Keratinocyte (primary cell): ENCODE results near the gene MFSD11. TPM values are rescaled to one million over a fixed set of nuclear protein-coding genes. Genes with fewer than 3 reads are reported as not detected.
"Not testable (repeated sequence)": the region's sequence is repeated elsewhere in the genome, so short reads cannot be mapped to it uniquely, and the experiment has no call there.

ENCODE experiments used
- DNase-seq: peaks from one replicate; pipeline ENCODE4 v3.0.0-alpha.2; 2011; ENCODE audit warnings: low read depth, missing footprints, low spot score
- FAIRE-seq: peaks from 2 replicates; lab custom pipeline; 2011; peaks lifted over from hg19 to GRCh38; lab: Jason Lieb, UNC
- H2AFZ ChIP-seq: 2 replicates; pipeline ENCODE4 v1.6.0; 2012; ENCODE audit warnings: low read length, control low read depth, inconsistent platforms; ENCODE audit not compliant: control insufficient read depth
- H3K27ac ChIP-seq: 2 replicates; pipeline ENCODE4 v1.5.1; 2011; ENCODE audit warnings: low read length; ENCODE audit not compliant: control insufficient read depth, insufficient read depth
- H3K27me3 ChIP-seq: 3 replicates; pipeline ENCODE4 v1.6.0; 2011; ENCODE audit warnings: low read length; ENCODE audit not compliant: control insufficient read depth, insufficient read depth; ENCODE audit errors: extremely low read depth
- H3K36me3 ChIP-seq, 2 experiments: 2 replicates in 1 of 2; 3 replicates in 1 of 2; pipeline ENCODE4 v1.5.1; 2011; ENCODE audit warnings: low read length in 2 of 2, mild to moderate bottlenecking in 1 of 2; ENCODE audit not compliant: control insufficient read depth in 2 of 2, insufficient read depth in 2 of 2; ENCODE audit errors: extremely low read depth in 1 of 2
- H3K4me1 ChIP-seq: 3 replicates; pipeline ENCODE4 v1.5.1; 2011; ENCODE audit warnings: low read length; ENCODE audit not compliant: control insufficient read depth, insufficient read depth; ENCODE audit errors: extremely low read depth
- H3K4me2 ChIP-seq: 3 replicates; pipeline ENCODE4 v1.6.0; 2011; ENCODE audit warnings: low read depth, low read length; ENCODE audit not compliant: control insufficient read depth, insufficient read depth; ENCODE audit errors: extremely low read depth
- H3K4me3 ChIP-seq, 3 experiments: fragments of 200-600 bp in 1 of 3; sonication (generic) in 1 of 3; 2 replicates in 2 of 3; 3 replicates in 1 of 3; pipeline ENCODE4 v1.5.1; 2011 to 2016; ENCODE audit warnings: low read length in 3 of 3, mild to moderate bottlenecking in 3 of 3, control low read depth in 2 of 3, inconsistent platforms in 1 of 3, low read depth in 1 of 3, mixed read lengths in 1 of 3, mixed run types in 1 of 3, moderate library complexity in 1 of 3; ENCODE audit not compliant: control insufficient read depth in 2 of 3, insufficient read depth in 2 of 3; ENCODE audit errors: extremely low read depth in 1 of 3
- H3K79me2 ChIP-seq: 2 replicates; pipeline ENCODE4 v1.6.0; 2012; ENCODE audit warnings: low read length; ENCODE audit not compliant: control insufficient read depth, insufficient read depth
- H3K9ac ChIP-seq: 3 replicates; pipeline ENCODE4 v1.6.0; 2011; ENCODE audit warnings: low read length; ENCODE audit not compliant: control insufficient read depth, insufficient read depth; ENCODE audit errors: extremely low read depth
- H3K9me1 ChIP-seq: 3 replicates; pipeline ENCODE4 v1.6.0; 2011; ENCODE audit warnings: low read length; ENCODE audit not compliant: control insufficient read depth, insufficient read depth; ENCODE audit errors: extremely low read depth
- H3K9me3 ChIP-seq: 2 replicates; pipeline ENCODE4 v1.5.1; 2012; ENCODE audit warnings: low read depth, low read length; ENCODE audit not compliant: control insufficient read depth
- H4K20me1 ChIP-seq: 3 replicates; pipeline ENCODE4 v1.6.0; 2011; ENCODE audit warnings: low read length; ENCODE audit not compliant: control insufficient read depth, insufficient read depth; ENCODE audit errors: extremely low read depth
- EZH2 ChIP-seq: IDR thresholded peaks from one replicate; pipeline ENCODE4 v1.6.1; 2012; ENCODE audit warnings: inconsistent platforms, mild to moderate bottlenecking, low read length, moderate library complexity
- dilution Hi-C: fragments of 300-500 bp; cut with MboI; formaldehyde crosslinking; loops from one replicate; pipeline ENCODE4 v1.7.0; 2020; ENCODE audit warnings: low sequenced_read_pairs; ENCODE audit not compliant: extremely low pct_ligation_motif_present
- polyA plus RNA-seq, 5 experiments: library from polyadenylated mRNA; depleted of rRNA in 3 of 5; stranded (reverse) in 3 of 5; stranded (forward) in 1 of 5; unstranded in 1 of 5; fragments of >200 nt; gene quantifications; 1 replicate in 1 of 5; 2 replicates in 3 of 5; 3 replicates in 1 of 5; pipeline versions ENCODE4 v1.2.1 to v1.2.3, GENCODE V29; 2011 to 2012; ENCODE audit warnings: missing spikeins in 2 of 5, low read depth in 1 of 5, low replicate concordance in 1 of 5
- TF ChIP-seq, protein P1 (sequence below), 3 experiments: IDR thresholded peaks in 1 of 3; conservative IDR thresholded peaks in 1 of 3; optimal IDR thresholded peaks in 1 of 3; 2 replicates in 2 of 3; 3 replicates in 1 of 3; pipeline versions ENCODE3 to v1.5.1; 2011; ENCODE audit warnings: low read length in 3 of 3, mild to moderate bottlenecking in 3 of 3, moderate library complexity in 2 of 3, control low read depth in 1 of 3, inconsistent platforms in 1 of 3; ENCODE audit not compliant: insufficient read depth in 2 of 3; ENCODE audit errors: extremely low read depth in 1 of 3

Gene MFSD11
- polyA plus RNA-seq, 1 donor (not counting 4 experiments of a cell fraction or from before 2014, with no cell fraction given): 14.6 TPM

- Histone ChIP-seq H3K36me3 (peaks cover 10 to 25% of the 10 kb centered on the region in 2 experiments), H3K4me3 (peak within 1 kb of the TSS; percentile 70 to 75 (median 74)), H4K20me1 (no peaks in the 10 kb centered on the region), H2AFZ (peak within 1 kb of the TSS; percentile 64), H3K4me2 (peak within 1 kb of the TSS; percentile 93), H3K9me1 (no peaks in the 10 kb centered on the region), H3K27ac (peak within 1 kb of the TSS; percentile 70), H3K9ac (peak within 1 kb of the TSS; percentile 76), H3K79me2 (peaks cover 38% of the 10 kb centered on the region), H3K4me1 (peaks cover 22% of the 10 kb centered on the region), H3K9me3 (no peaks in the 10 kb centered on the region), H3K27me3 (no peaks in the 10 kb centered on the region)
- TF ChIP-seq, protein P1, sequence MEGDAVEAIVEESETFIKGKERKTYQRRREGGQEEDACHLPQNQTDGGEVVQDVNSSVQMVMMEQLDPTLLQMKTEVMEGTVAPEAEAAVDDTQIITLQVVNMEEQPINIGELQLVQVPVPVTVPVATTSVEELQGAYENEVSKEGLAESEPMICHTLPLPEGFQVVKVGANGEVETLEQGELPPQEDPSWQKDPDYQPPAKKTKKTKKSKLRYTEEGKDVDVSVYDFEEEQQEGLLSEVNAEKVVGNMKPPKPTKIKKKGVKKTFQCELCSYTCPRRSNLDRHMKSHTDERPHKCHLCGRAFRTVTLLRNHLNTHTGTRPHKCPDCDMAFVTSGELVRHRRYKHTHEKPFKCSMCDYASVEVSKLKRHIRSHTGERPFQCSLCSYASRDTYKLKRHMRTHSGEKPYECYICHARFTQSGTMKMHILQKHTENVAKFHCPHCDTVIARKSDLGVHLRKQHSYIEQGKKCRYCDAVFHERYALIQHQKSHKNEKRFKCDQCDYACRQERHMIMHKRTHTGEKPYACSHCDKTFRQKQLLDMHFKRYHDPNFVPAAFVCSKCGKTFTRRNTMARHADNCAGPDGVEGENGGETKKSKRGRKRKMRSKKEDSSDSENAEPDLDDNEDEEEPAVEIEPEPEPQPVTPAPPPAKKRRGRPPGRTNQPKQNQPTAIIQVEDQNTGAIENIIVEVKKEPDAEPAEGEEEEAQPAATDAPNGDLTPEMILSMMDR (optimal IDR thresholded peaks at IDR 0.05 in 1 of 3, IDR thresholded peaks at IDR 0.05 in 1 of 3, conservative IDR thresholded peaks at IDR 0.05 in 1 of 3; ENCODE audit: extremely low read depth in 1 of 3, insufficient read depth in 2 of 3, low read length in 3 of 3): no peak
- no peak for TF ChIP-seq EZH2
- FAIRE-seq (no peak), DNase-seq (no peak)
- dilution Hi-C loops: no loop called here
These were observed 26.9 kb upstream of the MFSD11 start, which contains the start of gene MXRA7 for GRCh38 chr17:76710863-76711611. TSS of gene MXRA7 (minus strand) at chr17:76710965. CDS start at chr17:76710946, 19 bp downstream.

DNA sequence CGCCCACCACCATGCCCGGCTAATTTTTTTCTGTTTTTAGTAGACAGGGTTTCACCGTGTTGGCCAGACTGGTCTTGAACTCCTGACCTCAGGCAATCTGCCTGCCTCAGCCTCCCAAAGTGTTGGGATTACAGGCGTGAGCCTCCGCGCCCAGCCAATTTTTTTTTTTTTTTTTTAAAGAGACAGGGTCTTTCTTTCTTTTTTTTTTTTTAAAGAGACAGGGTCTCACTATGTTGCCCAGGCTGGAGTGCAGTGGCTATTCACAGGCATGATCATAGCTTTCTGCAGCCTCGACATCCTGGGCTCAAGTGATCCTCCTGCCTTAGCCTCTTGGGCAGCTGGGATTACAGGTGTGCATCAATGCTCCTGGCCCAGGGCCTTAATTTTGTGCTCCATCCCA lies 25.6 kb upstream of the MFSD11 start:
- H3K4me2 ChIP-seq, FAIRE-seq, H3K9ac ChIP-seq, H3K9me3 ChIP-seq, H3K27me3 ChIP-seq, H3K4me3 ChIP-seq, H3K9me1 ChIP-seq, H3K27ac ChIP-seq, H4K20me1 ChIP-seq, DNase-seq, H2AFZ ChIP-seq, dilution Hi-C loops: not testable (repeated sequence)
- H3K36me3 ChIP-seq: peaks cover 10 to 31% of the 10 kb centered on the region in 2 experiments
- H3K79me2 ChIP-seq: peaks cover 27% of the 10 kb centered on the region
- peaks cover 24% of the 10 kb centered on the region for H3K4me1 ChIP-seq
